GM12878 (cell line): ENCODE data around the gene ABCD4. TPM values are rescaled to one million over a fixed set of nuclear protein-coding genes. Genes with fewer than 3 reads are reported as not detected.

Experiments
- ATAC-seq: fragments of 200-7000 bp; cut with Tn5 transposase; 3 replicates; pipeline ENCODE4 v1.9.1; 2020; ENCODE audit warnings: mild to moderate bottlenecking, moderate library complexity
- BruUV-seq: library from RNA; stranded (reverse); fragments of 400-500 nt; replicated peaks from 2 replicates; lab custom pipeline; 2021; lab: Mats Ljungman, UMichigan
- CTCF ChIA-PET: fragments of 300-600 bp; sonication (Branson Sonifier 250); formaldehyde crosslinking; extraction: SDS; loops from one replicate; lab custom pipeline; 2021; ENCODE audit warnings: inconsistent platforms; lab: Yijun Ruan, JAX
- POLR2A ChIA-PET: fragments of 350-600 bp; formaldehyde crosslinking; extraction: SDS; loops from one replicate; lab custom pipeline; 2021; ENCODE audit warnings: inconsistent platforms; lab: Charles Lee
- RAD21 ChIA-PET: fragments of 300-600 bp; sonication (Branson Sonifier 250); formaldehyde crosslinking; loops from one replicate; lab custom pipeline; 2023; ENCODE audit warnings: antibody characterized with exemption; ENCODE audit not compliant: unreplicated experiment; lab: Charles Lee
- SMC1A ChIA-PET: fragments of 300-600 bp; sonication (Branson Sonifier 250); formaldehyde crosslinking; loops from one replicate; lab custom pipeline; 2023; ENCODE audit not compliant: unreplicated experiment, uncharacterized antibody; lab: Charles Lee
- DNase-seq: peaks from one replicate; pipeline ENCODE4 v3.0.0-alpha.2; 2011; ENCODE audit warnings: low read depth, low spot score
- FAIRE-seq: peaks from 3 replicates; lab custom pipeline; 2011; peaks lifted over from hg19 to GRCh38; lab: Jason Lieb, UNC
- H2AFZ ChIP-seq: 2 replicates; pipeline ENCODE4 v1.6.0; 2011; ENCODE audit warnings: low read depth, low read length, control low read depth; ENCODE audit not compliant: control insufficient read depth
- H3K27ac ChIP-seq: 2 replicates; pipeline ENCODE4 v1.5.1; 2011; ENCODE audit warnings: control low read depth; ENCODE audit not compliant: control insufficient read depth, insufficient read depth
- H3K27me3 ChIP-seq, 2 experiments: replicated peaks in 1 of 2; 2 replicates each; pipeline versions ENCODE4 v1.6.0 to v1.6.1; 2011; ENCODE audit warnings: low read length in 1 of 2; ENCODE audit not compliant: control insufficient read depth in 2 of 2, insufficient read depth in 2 of 2
- H3K36me3 ChIP-seq, 2 experiments: 2 replicates each; pipeline ENCODE4 v1.5.1; 2011; ENCODE audit warnings: low read length in 1 of 2; ENCODE audit not compliant: control insufficient read depth in 2 of 2, insufficient read depth in 2 of 2
- H3K4me1 ChIP-seq: 2 replicates; pipeline ENCODE4 v1.6.1; 2011; ENCODE audit warnings: mild to moderate bottlenecking, low read length, moderate library complexity, mixed read lengths; ENCODE audit not compliant: control insufficient read depth, insufficient read depth
- H3K4me2 ChIP-seq: 2 replicates; pipeline ENCODE4 v1.6.0; 2011; ENCODE audit warnings: control low read depth; ENCODE audit not compliant: control insufficient read depth, insufficient read depth
- H3K4me3 ChIP-seq: fragments of 200-600 bp; sonication (generic); 2 replicates; pipeline ENCODE4 v1.5.1; 2016
- H3K79me2 ChIP-seq: 2 replicates; pipeline ENCODE4 v1.6.0; 2011; ENCODE audit warnings: low read length; ENCODE audit not compliant: control insufficient read depth, insufficient read depth
- H3K9ac ChIP-seq: 2 replicates; pipeline ENCODE4 v1.8.0; 2011; ENCODE audit warnings: low read length, control low read depth, mixed read lengths; ENCODE audit not compliant: control insufficient read depth, insufficient read depth
- H3K9me3 ChIP-seq: replicated peaks from 3 replicates; pipeline ENCODE4 v1.5.1; 2011; ENCODE audit warnings: mild to moderate bottlenecking, low read length; ENCODE audit not compliant: control insufficient read depth, insufficient read depth
- H4K20me1 ChIP-seq: 2 replicates; pipeline ENCODE4 v1.6.0; 2011; ENCODE audit not compliant: control insufficient read depth, insufficient read depth
- ETV6 ChIP-seq, 2 experiments: fragments of 450-650 bp in 1 of 2; IDR thresholded peaks in 1 of 2; conservative IDR thresholded peaks in 1 of 2; 2 replicates each; pipeline ENCODE4 v1.6.1; 2014; ENCODE audit warnings: antibody characterized with exemption in 1 of 2, borderline replicate concordance in 1 of 2, low read depth in 1 of 2, mild to moderate bottlenecking in 1 of 2, moderate library complexity in 1 of 2
- GATAD2B ChIP-seq: fragments of 450-650 bp; conservative IDR thresholded peaks from 2 replicates; pipeline ENCODE4 v1.6.1; 2017; ENCODE audit warnings: low read depth, mild to moderate bottlenecking, moderate library complexity
- IKZF2 ChIP-seq, 2 experiments: fragments of 450-650 bp; IDR thresholded peaks; 2 replicates each; pipeline ENCODE4 v1.6.1; 2017; ENCODE audit warnings: mild to moderate bottlenecking in 2 of 2, moderate library complexity in 2 of 2
- MLLT1 ChIP-seq: fragments of 450-650 bp; IDR thresholded peaks from 2 replicates; pipeline ENCODE4 v1.6.1; 2016; ENCODE audit warnings: mild to moderate bottlenecking
- NFXL1 ChIP-seq: fragments of 450-650 bp; IDR thresholded peaks from 2 replicates; pipeline ENCODE4 v1.6.1; 2017; ENCODE audit warnings: antibody characterized with exemption, mild to moderate bottlenecking, borderline replicate concordance
- PBX3 ChIP-seq: IDR thresholded peaks from 2 replicates; pipeline ENCODE4 v1.6.1; 2011; ENCODE audit warnings: mild to moderate bottlenecking, low read depth, low read length, moderate library complexity; ENCODE audit not compliant: insufficient replicate concordance
- RB1 ChIP-seq: fragments of 450-650 bp; formaldehyde crosslinking; IDR thresholded peaks from 2 replicates; pipeline ENCODE4 v1.6.1; 2017; ENCODE audit warnings: mild to moderate bottlenecking, borderline replicate concordance
- RUNX3 ChIP-seq: IDR thresholded peaks from 2 replicates; pipeline ENCODE4 v1.6.1; 2012; ENCODE audit warnings: low read length, inconsistent platforms
- SMAD5 ChIP-seq: IDR thresholded peaks from 2 replicates; pipeline ENCODE4 v1.6.1; 2016; ENCODE audit warnings: antibody characterized with exemption, low read depth
- ZBTB11 ChIP-seq: fragments of 450-650 bp; formaldehyde crosslinking; IDR thresholded peaks from 2 replicates; pipeline ENCODE4 v1.5.0; 2022; ENCODE audit warnings: mild to moderate bottlenecking, missing genetic modification characterization
- ZNF592 ChIP-seq: fragments of 450-650 bp; IDR thresholded peaks from 2 replicates; pipeline ENCODE4 v1.6.1; 2017; ENCODE audit warnings: mild to moderate bottlenecking, moderate library complexity
- WGBS: methylation state at CpG from one replicate; pipeline ENCODE4 v1.1.6; 2016; ENCODE audit warnings: low lambda C conversion rate; ENCODE audit not compliant: insufficient replicate concordance, insufficient coverage; ENCODE audit errors: missing lambda C conversion rate; 5-methylcytosine and 5-hydroxymethylcytosine counted together
- in situ Hi-C: fragments of 300-500 bp; cut with MboI; formaldehyde crosslinking; loops from 9 replicates; pipeline ENCODE4 v1.14.3; 2018; ENCODE audit warnings: mixed read lengths
- intact Hi-C: fragments of 100-400 bp; cut with micrococcal nuclease; formaldehyde crosslinking; loops from one replicate; pipeline ENCODE4 v1.14.2; 2022; ENCODE audit not compliant: unreplicated experiment
- polyA plus RNA-seq, 11 experiments: library from polyadenylated mRNA; depleted of rRNA in 4 of 11; unstranded in 6 of 11; stranded (reverse) in 5 of 11; fragments of >200 nt; fragmentation: Nextera tagmentation in 4 of 11; fragmentation: Illumina TruSeq in 1 of 11; extraction: Ambion mirVana in 4 of 11; extraction: Trizol in 1 of 11; gene quantifications; 1 replicate in 1 of 11; 2 replicates in 10 of 11; pipeline versions ENCODE4 v1.2.1 to v1.2.3, GENCODE V29; 2011 to 2016; ENCODE audit warnings: inconsistent platforms in 2 of 11, missing spikeins in 2 of 11, low read depth in 1 of 11
- total RNA-seq, 4 experiments: library from RNA; depleted of rRNA in 3 of 4; stranded (reverse); fragments of >200 nt in 3 of 4; fragmentation: Illumina TruSeq in 1 of 4; extraction: Trizol in 1 of 4; gene quantifications; 2 replicates each; pipeline versions ENCODE4 v1.2.1 to v1.2.3, GENCODE V29; 2013 to 2021

Gene ABCD4
- total and polyA plus RNA-seq, 10 of the 15 experiments (the other 5 are each of a cell fraction or from before 2014, with no cell fraction given) = 5.7 to 29.5 (median 23.4) TPM

- no peak for FAIRE-seq
- SMC1A ChIA-PET = interaction anchor here (1.1 kb wide), 1 partner anchor 28 kb away, joined by 3 read pairs; no protein-coding TSS in a partner anchor
- Histone ChIP-seq H3K4me2 (no peak overlapping the region), H2AFZ (no peak overlapping the region), H3K27me3 (no peaks in the 10 kb centered on the region), H3K27ac (no peak overlapping the region), H3K4me1 (no peaks in the 10 kb centered on the region), H3K36me3 (no peaks in the 10 kb centered on the region), H3K9ac (no peak overlapping the region), H3K4me3 (no peak overlapping the region), H3K9me3 (no peaks in the 10 kb centered on the region; the same call in 2 of the 3 replicates), H4K20me1 (no peaks in the 10 kb centered on the region), H3K79me2 (no peaks in the 10 kb centered on the region)
- in situ Hi-C loops = no loop called here
- WGBS = 33% methylated on average over 2 of the region's 2 CpGs
- no peak for DNase-seq
- POLR2A ChIA-PET = no interaction called here
- CTCF ChIA-PET = interaction anchor here (0.7 to 2.5 kb wide), 5 partner anchors 16 to 45 kb away, joined by 3 to 13 read pairs (median 3); no protein-coding TSS in a partner anchor
- RAD21 ChIA-PET = no interaction called here
- intact Hi-C loops = no loop called here
- ATAC-seq = no peak
- BruUV-seq = no TSS peak
- no peak for TF ChIP-seq ETV6 (conservative IDR thresholded peaks at IDR 0.05 in 1 of 2, IDR thresholded peaks at IDR 0.05 in 1 of 2; ENCODE audit: borderline replicate concordance in 1 of 2, low read depth in 1 of 2)
- no peak for TF ChIP-seq GATAD2B
- TF ChIP-seq RUNX3 = no peak
- no peak for TF ChIP-seq PBX3
- no peak for TF ChIP-seq NFXL1
- TF ChIP-seq MLLT1 = no peak
- no peak for TF ChIP-seq ZBTB11
- no peak for TF ChIP-seq RB1
- no peak for TF ChIP-seq IKZF2 (IDR thresholded peaks at IDR 0.05)
- no peak for TF ChIP-seq SMAD5
- no peak for TF ChIP-seq ZNF592
These were observed 24.7 kb downstream of the ABCD4 start for GRCh38 chr14:74278080-74278479.
